Activated CD4-positive, alpha-beta T cell treated with anti-CD3 and anti-CD28 coated beads, Interleukin-2, Interleukin-6, amounts not matched to agents 100 ng/mL and 50 ng/mL, durations not matched to agents 16 hours and 8 hours (primary cell): Measurements from ENCODE around the gene PCDHGA3.
A peak's percentile ranks its signal among the peaks of the same experiment; 100 is the strongest.
"Not testable (repeated sequence)": the region's sequence is repeated elsewhere in the genome, so short reads cannot be mapped to it uniquely, and the experiment has no call there.

Experiments
- DNase-seq: peaks from one replicate; pipeline ENCODE4 v3.0.0-alpha.2; 2020

Gene PCDHGA3

DNA sequence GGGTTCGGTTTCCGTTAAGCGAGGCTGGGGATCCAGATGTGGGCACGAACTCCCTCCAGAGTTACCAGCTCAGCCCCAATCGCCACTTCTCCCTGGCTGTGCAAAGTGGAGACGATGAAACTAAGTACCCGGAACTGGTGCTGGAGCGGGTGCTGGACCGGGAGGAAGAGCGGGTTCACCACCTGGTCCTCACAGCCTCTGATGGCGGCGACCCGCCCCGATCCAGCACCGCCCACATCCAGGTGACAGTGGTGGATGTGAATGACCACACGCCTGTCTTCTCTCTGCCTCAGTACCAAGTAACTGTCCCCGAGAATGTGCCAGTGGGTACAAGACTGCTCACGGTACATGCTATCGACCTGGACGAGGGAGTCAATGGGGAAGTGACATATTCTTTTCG lies 39.7 kb downstream of the PCDHGA3 start:
- no peak for DNase-seq

DNA sequence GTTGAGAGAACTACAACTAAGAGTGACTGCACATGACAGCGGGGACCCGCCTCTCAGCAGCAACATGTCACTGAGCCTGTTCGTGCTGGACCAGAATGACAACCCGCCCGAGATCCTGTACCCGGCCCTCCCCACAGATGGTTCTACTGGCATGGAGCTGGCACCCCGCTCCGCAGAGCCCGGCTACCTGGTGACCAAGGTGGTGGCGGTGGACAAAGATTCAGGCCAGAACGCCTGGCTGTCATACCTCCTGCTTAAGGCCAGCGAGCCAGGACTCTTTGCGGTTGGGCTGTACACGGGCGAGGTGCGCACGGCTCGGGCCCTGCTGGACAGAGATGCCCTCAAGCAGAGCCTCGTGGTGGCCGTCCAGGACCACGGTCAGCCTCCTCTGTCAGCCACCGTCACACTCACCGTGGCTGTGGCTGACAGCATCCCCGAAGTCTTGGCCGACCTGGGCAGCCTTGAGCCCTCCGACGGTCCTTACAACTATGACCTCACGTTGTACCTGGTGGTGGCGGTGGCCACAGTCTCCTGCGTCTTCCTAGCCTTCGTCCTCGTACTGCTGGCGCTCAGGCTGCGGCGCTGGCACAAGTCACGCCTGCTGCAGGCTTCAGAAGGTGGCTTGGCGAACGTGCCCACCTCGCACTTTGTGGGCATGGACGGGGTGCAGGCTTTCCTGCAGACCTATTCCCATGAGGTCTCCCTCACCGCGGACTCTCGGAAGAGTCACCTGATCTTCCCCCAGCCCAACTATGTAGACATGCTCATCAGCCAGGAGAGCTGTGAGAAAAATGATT lies 41.0 kb downstream of the PCDHGA3 start:
- DNase-seq = no peak

DNA sequence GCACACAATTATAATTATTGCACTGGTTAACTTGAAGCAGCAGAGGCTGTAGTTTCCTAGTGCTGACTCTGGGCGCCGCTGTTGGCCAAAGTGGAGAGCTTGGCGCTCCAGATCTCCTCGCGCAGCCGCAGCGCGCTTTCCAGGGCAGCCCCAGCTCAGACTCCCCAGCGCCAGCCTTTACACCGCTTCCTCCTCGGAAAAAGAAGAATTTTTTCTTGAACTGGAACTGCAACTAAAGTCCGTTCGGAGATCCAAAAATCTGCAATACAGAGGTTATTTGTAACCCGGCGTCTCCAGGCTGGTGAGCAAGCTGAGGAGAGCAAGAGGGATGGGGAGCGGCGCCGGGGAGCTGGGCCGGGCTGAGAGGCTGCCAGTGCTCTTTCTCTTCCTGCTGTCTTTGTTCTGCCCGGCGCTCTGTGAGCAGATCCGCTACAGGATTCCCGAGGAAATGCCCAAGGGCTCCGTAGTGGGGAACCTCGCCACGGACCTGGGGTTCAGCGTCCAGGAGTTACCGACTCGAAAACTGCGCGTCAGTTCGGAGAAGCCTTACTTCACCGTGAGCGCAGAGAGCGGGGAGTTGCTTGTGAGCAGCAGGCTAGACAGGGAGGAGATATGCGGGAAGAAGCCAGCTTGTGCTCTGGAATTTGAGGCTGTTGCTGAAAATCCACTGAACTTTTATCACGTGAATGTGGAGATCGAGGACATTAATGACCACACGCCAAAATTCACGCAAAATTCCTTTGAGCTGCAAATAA lies 44.1 kb downstream of the PCDHGA3 start, which contains the start of gene PCDHGB4:
PCDHGB4 (plus strand) TSS at position 142 of the 755 bp plus-strand sequence; CDS start at position 329, 187 bp downstream.
- peak; percentile 39 for DNase-seq

DNA sequence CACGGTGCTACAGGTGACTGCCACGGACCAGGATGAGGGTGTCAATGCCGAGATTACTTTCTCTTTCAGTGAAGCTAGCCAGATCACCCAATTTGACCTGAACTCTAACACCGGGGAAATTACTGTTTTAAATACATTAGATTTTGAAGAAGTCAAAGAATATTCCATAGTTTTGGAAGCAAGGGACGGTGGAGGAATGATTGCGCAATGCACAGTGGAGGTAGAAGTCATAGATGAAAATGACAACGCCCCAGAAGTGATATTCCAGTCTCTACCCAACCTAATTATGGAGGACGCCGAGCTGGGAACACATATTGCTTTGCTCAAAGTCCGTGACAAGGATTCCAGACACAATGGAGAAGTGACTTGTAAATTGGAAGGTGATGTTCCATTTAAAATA lies 45.0 kb downstream of the PCDHGA3 start:
- no peak for DNase-seq

DNA sequence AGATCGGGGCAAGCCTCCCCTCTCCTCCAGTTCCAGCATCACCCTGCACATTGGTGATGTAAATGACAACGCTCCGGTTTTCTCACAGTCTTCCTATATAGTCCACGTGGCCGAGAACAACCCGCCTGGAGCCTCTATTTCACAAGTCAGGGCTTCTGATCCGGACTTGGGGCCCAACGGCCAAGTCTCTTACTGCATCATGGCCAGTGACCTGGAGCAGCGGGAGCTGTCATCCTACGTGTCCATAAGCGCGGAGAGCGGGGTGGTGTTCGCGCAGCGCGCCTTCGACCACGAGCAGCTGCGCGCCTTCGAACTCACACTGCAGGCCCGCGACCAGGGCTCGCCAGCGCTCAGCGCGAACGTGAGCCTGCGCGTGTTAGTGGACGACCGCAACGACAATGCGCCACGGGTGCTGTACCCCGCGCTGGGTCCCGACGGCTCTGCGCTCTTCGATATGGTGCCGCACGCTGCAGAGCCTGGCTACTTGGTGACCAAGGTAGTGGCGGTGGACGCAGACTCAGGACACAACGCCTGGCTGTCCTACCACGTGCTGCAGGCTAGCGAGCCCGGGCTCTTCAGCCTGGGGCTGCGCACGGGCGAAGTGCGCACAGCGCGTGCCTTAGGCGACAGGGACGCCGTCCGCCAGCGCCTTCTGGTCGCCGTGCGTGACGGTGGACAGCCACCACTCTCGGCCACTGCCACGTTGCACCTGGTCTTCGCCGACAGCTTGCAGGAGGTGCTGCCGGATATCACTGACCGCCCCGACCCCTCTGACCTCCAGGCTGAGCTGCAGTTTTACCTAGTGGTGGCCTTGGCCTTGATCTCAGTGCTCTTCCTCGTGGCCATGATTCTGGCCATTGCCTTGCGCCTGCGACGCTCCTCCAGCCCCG lies 45.8 kb downstream of the PCDHGA3 start:
- no peak for DNase-seq

DNA sequence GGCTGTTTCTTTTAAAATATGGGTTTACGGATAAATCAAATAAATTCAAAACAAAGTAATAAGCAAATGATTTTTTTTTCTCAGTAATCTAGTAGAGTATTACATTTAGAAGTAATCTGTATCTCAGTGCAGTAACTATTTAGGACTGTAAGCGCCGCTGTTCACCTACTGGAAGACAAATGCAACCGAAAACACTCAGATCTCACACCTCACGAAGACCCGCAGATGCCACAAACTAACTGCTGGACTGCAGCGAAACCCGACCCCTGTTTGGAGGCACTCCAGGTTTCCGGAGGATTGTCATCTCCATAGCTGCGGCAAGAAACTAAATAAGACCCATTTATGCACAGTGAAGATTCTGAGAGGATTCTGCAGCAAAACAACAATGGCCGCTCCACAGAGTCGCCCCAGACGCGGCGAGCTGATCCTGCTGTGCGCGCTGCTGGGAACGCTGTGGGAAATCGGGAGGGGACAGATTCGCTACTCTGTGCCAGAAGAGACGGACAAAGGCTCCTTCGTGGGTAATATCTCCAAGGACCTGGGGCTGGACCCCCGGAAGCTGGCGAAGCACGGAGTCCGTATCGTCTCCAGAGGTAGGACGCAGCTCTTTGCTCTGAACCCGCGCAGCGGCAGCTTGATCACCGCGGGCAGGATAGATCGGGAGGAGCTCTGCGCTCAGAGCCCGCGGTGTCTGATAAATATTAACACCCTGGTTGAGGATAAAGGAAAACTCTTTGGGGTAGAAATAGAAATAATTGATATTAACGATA lies 49.0 kb downstream of the PCDHGA3 start, which contains the start of gene PCDHGA8:
PCDHGA8 (plus strand) TSS at position 205 of the 770 bp plus-strand sequence; CDS start at position 386, 181 bp downstream.
- no peak for DNase-seq

DNA sequence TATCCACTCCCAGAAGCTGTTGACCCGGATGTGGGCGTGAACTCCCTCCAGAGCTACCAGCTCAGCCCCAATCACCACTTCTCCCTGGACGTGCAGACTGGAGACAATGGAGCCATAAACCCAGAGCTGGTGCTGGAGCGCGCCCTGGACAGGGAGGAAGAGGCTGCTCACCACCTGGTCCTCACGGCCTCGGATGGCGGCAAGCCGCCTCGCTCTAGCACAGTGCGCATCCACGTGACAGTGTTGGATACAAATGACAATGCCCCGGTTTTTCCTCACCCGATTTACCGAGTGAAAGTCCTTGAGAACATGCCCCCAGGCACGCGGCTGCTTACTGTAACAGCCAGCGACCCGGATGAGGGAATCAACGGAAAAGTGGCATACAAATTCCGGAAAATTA lies 49.6 kb downstream of the PCDHGA3 start:
- DNase-seq = no peak

DNA sequence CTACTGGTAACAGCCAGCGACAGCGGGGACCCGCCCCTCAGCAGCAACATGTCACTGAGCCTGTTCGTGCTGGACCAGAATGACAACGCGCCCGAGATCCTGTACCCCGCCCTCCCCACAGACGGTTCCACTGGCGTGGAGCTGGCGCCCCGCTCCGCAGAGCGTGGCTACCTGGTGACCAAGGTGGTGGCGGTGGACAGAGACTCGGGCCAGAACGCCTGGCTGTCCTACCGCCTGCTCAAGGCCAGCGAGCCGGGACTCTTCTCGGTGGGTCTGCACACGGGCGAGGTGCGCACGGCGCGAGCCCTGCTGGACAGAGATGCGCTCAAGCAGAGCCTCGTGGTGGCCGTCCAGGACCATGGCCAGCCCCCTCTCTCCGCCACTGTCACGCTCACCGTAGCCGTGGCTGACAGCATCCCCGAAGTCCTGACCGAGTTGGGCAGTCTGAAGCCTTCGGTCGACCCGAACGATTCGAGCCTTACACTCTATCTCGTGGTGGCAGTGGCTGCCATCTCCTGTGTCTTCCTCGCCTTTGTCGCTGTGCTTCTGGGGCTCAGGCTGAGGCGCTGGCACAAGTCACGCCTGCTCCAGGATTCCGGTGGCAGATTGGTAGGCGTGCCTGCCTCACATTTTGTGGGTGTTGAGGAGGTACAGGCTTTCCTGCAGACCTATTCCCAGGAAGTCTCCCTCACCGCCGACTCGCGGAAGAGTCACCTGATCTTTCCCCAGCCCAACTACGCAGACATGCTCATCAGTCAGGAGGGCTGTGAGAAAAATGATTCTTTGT lies 51.0 kb downstream of the PCDHGA3 start:
- not testable (repeated sequence) for DNase-seq
